Right cardiac atrium (tissue), 5 donors: ENCODE measurements around the gene JAKMIP2. TPM values are rescaled to one million over a fixed set of nuclear protein-coding genes. Genes with fewer than 3 reads are reported as not detected.

ENCODE experiments used
- ATAC-seq, 2 donors: fragments of 200-7000 bp; cut with Tn5 transposase; one replicate each; pipeline versions ENCODE4 v1.8.0 to v1.9.1; 2020; ENCODE audit warnings: moderate library complexity in 2 of 2, mild to moderate bottlenecking in 1 of 2
- DNase-seq, 3 donors: peaks; one replicate each; pipeline ENCODE4 v3.0.0-alpha.2; 2020
- H3K27ac ChIP-seq: one replicate; pipeline ENCODE4 v1.5.1; 2013; ENCODE audit warnings: mild to moderate bottlenecking, low read length, control low read depth, moderate library complexity
- H3K27me3 ChIP-seq: one replicate; pipeline ENCODE4 v1.6.1; 2013; ENCODE audit not compliant: control insufficient read depth, insufficient read depth
- H3K4me1 ChIP-seq: one replicate; pipeline ENCODE4 v1.6.1; 2013; ENCODE audit warnings: low read length; ENCODE audit not compliant: control insufficient read depth, insufficient read depth
- H3K4me3 ChIP-seq: one replicate; pipeline ENCODE4 v1.5.1; 2013; ENCODE audit warnings: low read length, control low read depth
- H3K9me3 ChIP-seq: one replicate; pipeline ENCODE4 v1.6.1; 2013; ENCODE audit warnings: low read length; ENCODE audit not compliant: control insufficient read depth
- WGBS: extraction: QIAGEN DNeasy Blood & Tissue Kit; methylation state at CpG from one replicate; pipeline ENCODE4 v1.1.7; 2013; 5-methylcytosine and 5-hydroxymethylcytosine counted together
- intact Hi-C, 4 donors: fragments of 100-400 bp; cut with DNase I; formaldehyde crosslinking; loops; one replicate each; pipeline versions ENCODE4 v1.11.0 to v1.14.0; 2022 to 2023
- polyA plus RNA-seq: library from polyadenylated mRNA; stranded (reverse); fragments of 200-250 nt; gene quantifications from one replicate; pipeline ENCODE4 v1.2.3, GENCODE V29; 2013
- total RNA-seq, 4 donors: library from RNA; stranded (reverse); fragmentation: NEBNext Ultra II Directional; extraction: Animal tissue kit (Norgen Biotek cat#: 25700); gene quantifications; one replicate each; pipeline ENCODE4 v1.2.1, GENCODE V29; 2021
- donor health status: healthy with polysubstance abuse.
- donor health status: DM: no; HTN: yes; CAD: no.
- donor health status: DM: no; HTN: no; CAD: no.
- donor health status: DM: no; HTN: yes; CAD: no; lungs with severe emphysema.
- donor health status: DM: yes; HTN: yes; CAD: no.

The JAKMIP2 gene
- total and polyA plus RNA-seq, 5 donors = 0.32 to 1.3 (median 0.88) TPM

GRCh38 chr5:147671365-147671764, 111.2 kb downstream of the JAKMIP2 start:
- no peaks in the 10 kb centered on the region for H3K9me3 ChIP-seq
- H3K27ac ChIP-seq = no peak overlapping the region
- no peak for ATAC-seq
- H3K4me3 ChIP-seq = no peak overlapping the region
- DNase-seq = no peak
- H3K27me3 ChIP-seq = no peaks in the 10 kb centered on the region
- H3K4me1 ChIP-seq = no peaks in the 10 kb centered on the region
- WGBS = 88% methylated on average over 6 of the region's 6 CpGs
- intact Hi-C loops = no loop called here

GRCh38 chr5:147670815-147671214, 111.7 kb downstream of the JAKMIP2 start:
- Histone ChIP-seq H3K27ac (no peak overlapping the region), H3K9me3 (no peaks in the 10 kb centered on the region), H3K4me3 (no peak overlapping the region), H3K4me1 (no peaks in the 10 kb centered on the region), H3K27me3 (no peaks in the 10 kb centered on the region)
- no peak for ATAC-seq
- WGBS = 78% methylated on average over 1 of the region's 1 CpG
- DNase-seq = no peak
- intact Hi-C loops = no loop called here

- Histone ChIP-seq H3K4me3 (no peak overlapping the region), H3K27me3 (no peaks in the 10 kb centered on the region), H3K4me1 (no peaks in the 10 kb centered on the region), H3K27ac (no peak overlapping the region), H3K9me3 (no peaks in the 10 kb centered on the region)
- peak in 1 of 2 donors; percentile 82 for ATAC-seq
- intact Hi-C loops = no loop called here
- peak in 2 of 3 donors; percentile 48 to 61 for DNase-seq
- WGBS = 27% methylated on average over 9 of the region's 9 CpGs
Measured at GRCh38 chr5:147669169-147669869, 113.2 kb downstream of the JAKMIP2 start.

- 91% methylated on average over 2 of the region's 2 CpGs for WGBS
- intact Hi-C loops = no loop called here
- DNase-seq (no peak), ATAC-seq (no peak)
- no peak overlapping the region for H3K27ac ChIP-seq
- H3K9me3 ChIP-seq = no peaks in the 10 kb centered on the region
- H3K4me1 ChIP-seq = no peaks in the 10 kb centered on the region
- H3K27me3 ChIP-seq = no peaks in the 10 kb centered on the region
- H3K4me3 ChIP-seq = no peak overlapping the region
Measured at GRCh38 chr5:147668385-147668784, 114.1 kb downstream of the JAKMIP2 start.

GRCh38 chr5:147667363-147667762, 115.2 kb downstream of the JAKMIP2 start:
- DNase-seq (no peak), ATAC-seq (no peak)
- 93% methylated on average over 1 of the region's 1 CpG for WGBS
- intact Hi-C loops = no loop called here
- Histone ChIP-seq H3K27ac (no peak overlapping the region), H3K27me3 (no peaks in the 10 kb centered on the region), H3K4me1 (no peaks in the 10 kb centered on the region), H3K9me3 (no peaks in the 10 kb centered on the region), H3K4me3 (no peak overlapping the region)

GRCh38 chr5:147666419-147666818, 116.1 kb downstream of the JAKMIP2 start:
- WGBS = 83% methylated on average over 6 of the region's 6 CpGs
- no peak for ATAC-seq

GRCh38 chr5:147661541-147661940, 121.0 kb downstream of the JAKMIP2 start:
- H3K9me3 ChIP-seq = no peaks in the 10 kb centered on the region
- WGBS = 75% methylated on average over 5 of the region's 5 CpGs
- no peak overlapping the region for H3K27ac ChIP-seq
- ATAC-seq (no peak), DNase-seq (no peak)
- intact Hi-C loops = no loop called here
- no peaks in the 10 kb centered on the region for H3K27me3 ChIP-seq
- H3K4me1 ChIP-seq = no peaks in the 10 kb centered on the region
- H3K4me3 ChIP-seq = no peak overlapping the region

More at GRCh38 chr5:147666419-147666818, 116.1 kb downstream of the JAKMIP2 start:
- Histone ChIP-seq H3K27ac (no peak overlapping the region), H3K27me3 (no peaks in the 10 kb centered on the region), H3K4me3 (no peak overlapping the region), H3K4me1 (no peaks in the 10 kb centered on the region), H3K9me3 (no peaks in the 10 kb centered on the region)
- intact Hi-C loops = no loop called here
- no peak for DNase-seq

GRCh38 chr5:147659166-147659929, 123.2 kb downstream of the JAKMIP2 start:
- ATAC-seq = no peak
- no peaks in the 10 kb centered on the region for H3K27me3 ChIP-seq
- H3K27ac ChIP-seq = no peak overlapping the region
- H3K4me1 ChIP-seq = no peaks in the 10 kb centered on the region
- H3K9me3 ChIP-seq = no peaks in the 10 kb centered on the region
- DNase-seq = no peak
- intact Hi-C loops = no loop called here
- 87% methylated on average over 15 of the region's 15 CpGs for WGBS
- H3K4me3 ChIP-seq = no peak overlapping the region

GRCh38 chr5:147658293-147658932, 124.1 kb downstream of the JAKMIP2 start:
- no peaks in the 10 kb centered on the region for H3K4me1 ChIP-seq
- no peaks in the 10 kb centered on the region for H3K9me3 ChIP-seq
- no peak overlapping the region for H3K27ac ChIP-seq
- no peak for ATAC-seq
- intact Hi-C loops = no loop called here
- H3K4me3 ChIP-seq = no peak overlapping the region
- no peaks in the 10 kb centered on the region for H3K27me3 ChIP-seq
- WGBS = 68% methylated on average over 8 of the region's 8 CpGs
- DNase-seq = no peak

GRCh38 chr5:147648597-147648996, 133.9 kb downstream of the JAKMIP2 start:
- Histone ChIP-seq H3K27ac (no peak overlapping the region), H3K9me3 (no peaks in the 10 kb centered on the region), H3K4me3 (no peak overlapping the region), H3K4me1 (no peaks in the 10 kb centered on the region), H3K27me3 (no peaks in the 10 kb centered on the region)
- WGBS = 85% methylated on average over 1 of the region's 1 CpG
- DNase-seq = no peak
- no peak for ATAC-seq
- intact Hi-C loops = no loop called here

GRCh38 chr5:147645197-147645596, 137.3 kb downstream of the JAKMIP2 start:
- no peak overlapping the region for H3K27ac ChIP-seq
- DNase-seq (no peak), ATAC-seq (no peak)
- no peaks in the 10 kb centered on the region for H3K4me1 ChIP-seq
- intact Hi-C loops = no loop called here
- no peaks in the 10 kb centered on the region for H3K27me3 ChIP-seq
- no peaks in the 10 kb centered on the region for H3K9me3 ChIP-seq
- no peak overlapping the region for H3K4me3 ChIP-seq
- 79% methylated on average over 11 of the region's 11 CpGs for WGBS
